Fibroblast of lung (primary cell): ENCODE data around the gene HSPA4. TPM values are rescaled to one million over a fixed set of nuclear protein-coding genes. Genes with fewer than 3 reads are reported as not detected.

Source experiments
- DNase-seq, 2 donors: peaks; one replicate each; pipeline versions ENCODE4 v3.0.0 to v3.0.0-alpha.2; 2010; ENCODE audit warnings: low read depth in 2 of 2
- H2AFZ ChIP-seq: 2 replicates; pipeline ENCODE4 v1.5.1; 2012; ENCODE audit warnings: low read length, control low read depth, inconsistent platforms
- H3K27ac ChIP-seq: 2 replicates; pipeline ENCODE4 v1.5.1; 2011; ENCODE audit warnings: low read length, control low read depth; ENCODE audit not compliant: insufficient read depth
- H3K27me3 ChIP-seq: 2 replicates; pipeline ENCODE4 v1.5.1; 2011; ENCODE audit warnings: mild to moderate bottlenecking, low read length; ENCODE audit not compliant: control insufficient read depth, insufficient read depth
- H3K36me3 ChIP-seq: 2 replicates; pipeline ENCODE4 v1.5.1; 2011; ENCODE audit warnings: low read length; ENCODE audit not compliant: control insufficient read depth, insufficient read depth
- H3K4me1 ChIP-seq: 2 replicates; pipeline ENCODE4 v1.5.1; 2011; ENCODE audit warnings: low read length; ENCODE audit not compliant: control insufficient read depth, insufficient read depth; ENCODE audit errors: extremely low read depth
- H3K4me2 ChIP-seq: 2 replicates; pipeline ENCODE4 v1.5.1; 2011; ENCODE audit warnings: low read length, control low read depth; ENCODE audit not compliant: insufficient read depth; ENCODE audit errors: extremely low read depth
- H3K4me3 ChIP-seq, 4 experiments: fragments of 200-600 bp in 1 of 4; sonication (generic) in 1 of 4; replicated peaks in 1 of 4; 2 replicates each; pipeline ENCODE4 v1.5.1; 2011 to 2016; ENCODE audit warnings: low read length in 4 of 4, low read depth in 3 of 4, mild to moderate bottlenecking in 3 of 4, control low read depth in 2 of 4, inconsistent platforms in 1 of 4, mixed read lengths in 1 of 4; ENCODE audit not compliant: insufficient read depth in 1 of 4; ENCODE audit errors: control extremely low read depth in 1 of 4
- H3K79me2 ChIP-seq: 2 replicates; pipeline ENCODE4 v1.5.1; 2012; ENCODE audit warnings: mild to moderate bottlenecking, low read length, inconsistent platforms; ENCODE audit not compliant: control insufficient read depth, insufficient read depth
- H3K9ac ChIP-seq: 2 replicates; pipeline ENCODE4 v1.5.1; 2011; ENCODE audit warnings: mild to moderate bottlenecking, low read length, control low read depth; ENCODE audit not compliant: insufficient read depth
- H3K9me3 ChIP-seq: 2 replicates; pipeline ENCODE4 v1.5.1; 2012; ENCODE audit warnings: low read depth, low read length; ENCODE audit not compliant: control insufficient read depth, insufficient read depth
- H4K20me1 ChIP-seq: 2 replicates; pipeline ENCODE4 v1.5.1; 2011; ENCODE audit warnings: low read length; ENCODE audit not compliant: control insufficient read depth, insufficient read depth; ENCODE audit errors: extremely low read depth
- EZH2 ChIP-seq: IDR thresholded peaks from 2 replicates; pipeline ENCODE4 v1.5.1; 2012; ENCODE audit warnings: low read length, control low read depth, mild to moderate bottlenecking; ENCODE audit errors: missing control alignments
- polyA plus RNA-seq, 2 donors: library from polyadenylated mRNA; depleted of rRNA in 1 of 2; stranded (reverse) in 1 of 2; unstranded in 1 of 2; fragments of >200 nt; gene quantifications; 2 replicates each; pipeline ENCODE4 v1.2.1, GENCODE V29; 2011 to 2012; ENCODE audit warnings: missing spikeins in 1 of 2
- total RNA-seq: library from RNA; depleted of rRNA; stranded (reverse); fragments of >200 nt; gene quantifications from 2 replicates; pipeline ENCODE4 v1.2.1, GENCODE V29; 2014
- TF ChIP-seq, protein P1 (sequence below), 2 donors: IDR thresholded peaks in 1 of 2; conservative IDR thresholded peaks in 1 of 2; 1 replicate in 1 of 2; 2 replicates in 1 of 2; pipeline ENCODE4 v1.5.1; 2011 to 2012; ENCODE audit warnings: low read length in 2 of 2, control low read depth in 1 of 2, inconsistent platforms in 1 of 2, low read depth in 1 of 2, mild to moderate bottlenecking in 1 of 2

HSPA4 gene
- total and polyA plus RNA-seq, 2 donors (not counting 1 experiment from before 2014, with no cell fraction given) = 89.1 to 108 TPM

DNA sequence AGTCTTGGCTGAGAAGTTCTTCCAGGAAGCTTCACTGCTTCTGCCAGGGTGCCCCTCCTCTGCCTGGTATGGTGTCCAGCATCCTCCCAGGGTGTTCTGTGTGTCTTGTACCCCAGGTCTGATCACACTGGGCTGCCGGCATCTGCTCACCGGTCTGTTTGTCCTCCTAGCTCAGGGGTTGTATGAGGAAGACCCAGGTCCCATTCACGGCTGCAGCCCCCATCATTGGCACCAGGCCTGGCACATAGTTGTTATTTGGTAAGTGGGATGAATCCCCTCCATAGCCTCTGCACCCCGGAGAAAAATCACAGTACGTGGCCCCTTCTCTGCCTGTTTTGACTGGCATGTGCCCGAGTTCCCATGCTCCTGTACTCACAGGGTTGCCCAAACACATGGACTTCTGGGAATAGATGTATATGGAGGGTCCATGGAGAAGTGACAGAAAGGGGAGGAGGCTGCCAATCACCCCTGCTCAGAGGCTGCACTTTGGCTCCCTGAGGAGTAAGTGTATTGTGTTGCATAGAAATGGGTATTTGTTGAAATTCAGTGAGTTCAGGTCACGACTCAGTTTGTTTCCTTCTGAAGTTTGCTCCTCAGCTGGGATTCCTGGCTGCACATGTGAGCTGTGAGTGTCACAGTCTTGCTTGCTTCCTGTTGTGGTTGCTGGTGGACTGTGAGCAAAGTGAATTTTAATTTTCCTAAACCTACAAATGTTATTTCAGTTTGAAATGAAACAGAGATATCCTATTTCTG lies 96.2 kb downstream of the HSPA4 start:
- Histone ChIP-seq H2AFZ (no peak overlapping the region), H4K20me1 (no peaks in the 10 kb centered on the region), H3K36me3 (no peaks in the 10 kb centered on the region), H3K9ac (no peak overlapping the region), H3K4me3 (no peak overlapping the region), H3K79me2 (no peaks in the 10 kb centered on the region), H3K4me2 (no peak overlapping the region), H3K9me3 (no peaks in the 10 kb centered on the region), H3K27me3 (no peaks in the 10 kb centered on the region), H3K27ac (no peak overlapping the region), H3K4me1 (no peaks in the 10 kb centered on the region)
- peak in 1 of 2 donors; percentile 23 for DNase-seq
- no peak for TF ChIP-seq EZH2
- TF ChIP-seq, protein P1, sequence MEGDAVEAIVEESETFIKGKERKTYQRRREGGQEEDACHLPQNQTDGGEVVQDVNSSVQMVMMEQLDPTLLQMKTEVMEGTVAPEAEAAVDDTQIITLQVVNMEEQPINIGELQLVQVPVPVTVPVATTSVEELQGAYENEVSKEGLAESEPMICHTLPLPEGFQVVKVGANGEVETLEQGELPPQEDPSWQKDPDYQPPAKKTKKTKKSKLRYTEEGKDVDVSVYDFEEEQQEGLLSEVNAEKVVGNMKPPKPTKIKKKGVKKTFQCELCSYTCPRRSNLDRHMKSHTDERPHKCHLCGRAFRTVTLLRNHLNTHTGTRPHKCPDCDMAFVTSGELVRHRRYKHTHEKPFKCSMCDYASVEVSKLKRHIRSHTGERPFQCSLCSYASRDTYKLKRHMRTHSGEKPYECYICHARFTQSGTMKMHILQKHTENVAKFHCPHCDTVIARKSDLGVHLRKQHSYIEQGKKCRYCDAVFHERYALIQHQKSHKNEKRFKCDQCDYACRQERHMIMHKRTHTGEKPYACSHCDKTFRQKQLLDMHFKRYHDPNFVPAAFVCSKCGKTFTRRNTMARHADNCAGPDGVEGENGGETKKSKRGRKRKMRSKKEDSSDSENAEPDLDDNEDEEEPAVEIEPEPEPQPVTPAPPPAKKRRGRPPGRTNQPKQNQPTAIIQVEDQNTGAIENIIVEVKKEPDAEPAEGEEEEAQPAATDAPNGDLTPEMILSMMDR (conservative IDR thresholded peaks at IDR 0.05 in 1 of 2, IDR thresholded peaks at IDR 0.05 in 1 of 2; ENCODE audit: low read depth in 1 of 2, low read length in 2 of 2) = no peak

DNA sequence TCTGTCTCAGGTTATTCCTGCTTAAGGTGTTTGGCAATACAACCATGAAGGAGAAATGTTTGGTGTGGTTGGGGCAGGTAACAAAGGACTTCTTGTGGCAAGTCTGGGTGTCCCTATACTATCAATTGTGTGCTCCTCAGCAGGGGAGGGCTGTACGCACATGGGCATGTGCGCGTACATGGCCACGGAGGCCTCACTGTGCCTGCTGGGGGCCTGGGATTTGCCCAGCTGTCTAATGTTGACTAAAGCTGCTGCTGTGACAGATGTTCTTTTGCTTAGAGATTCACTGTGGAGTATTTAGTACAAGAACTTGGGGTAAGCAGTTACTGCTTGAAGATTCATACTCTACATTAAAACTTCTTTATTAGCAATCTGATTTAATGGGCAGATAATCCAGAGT lies 97.5 kb downstream of the HSPA4 start:
- Histone ChIP-seq H3K79me2 (no peaks in the 10 kb centered on the region), H3K9ac (no peak overlapping the region), H3K9me3 (no peaks in the 10 kb centered on the region), H3K4me2 (no peak overlapping the region), H4K20me1 (no peaks in the 10 kb centered on the region), H2AFZ (no peak overlapping the region), H3K4me1 (no peaks in the 10 kb centered on the region), H3K27me3 (no peaks in the 10 kb centered on the region), H3K36me3 (no peaks in the 10 kb centered on the region), H3K4me3 (no peak overlapping the region), H3K27ac (no peak overlapping the region)
- TF ChIP-seq EZH2 = no peak
- no peak for DNase-seq

DNA sequence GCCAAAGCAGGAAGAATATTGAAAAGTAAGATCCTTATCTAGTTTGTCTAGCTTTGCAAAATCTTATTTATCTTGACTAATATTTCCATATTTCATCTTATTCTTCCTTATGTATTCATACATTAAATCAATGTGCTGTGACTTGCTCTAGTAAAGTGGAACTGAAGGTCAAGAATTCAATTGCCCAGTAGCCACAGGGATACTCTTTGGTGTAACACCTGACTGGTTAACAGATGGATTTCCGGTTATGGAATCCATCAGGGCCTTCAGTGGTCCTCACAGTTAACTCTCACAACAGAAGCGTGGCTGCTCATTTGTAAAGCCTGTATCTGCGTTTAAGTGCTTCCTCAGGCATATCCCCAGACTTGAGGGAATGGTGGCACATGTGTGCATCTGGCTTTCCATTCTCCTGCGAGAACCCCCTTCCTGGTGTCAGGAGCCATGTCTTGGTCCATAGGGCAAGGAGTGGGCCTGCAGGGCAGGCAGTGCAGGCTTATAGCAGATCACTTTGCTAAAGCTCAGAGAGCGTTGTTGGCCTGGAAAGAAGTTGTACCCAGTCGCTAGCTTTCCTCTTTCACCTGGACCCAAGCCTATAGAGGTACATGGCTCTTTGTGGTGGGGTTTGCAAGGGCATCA lies 99.2 kb downstream of the HSPA4 start:
- no peak for DNase-seq
- H3K79me2 ChIP-seq = no peaks in the 10 kb centered on the region
- no peaks in the 10 kb centered on the region for H3K9me3 ChIP-seq
- TF ChIP-seq, protein P1 (conservative IDR thresholded peaks at IDR 0.05 in 1 of 2, IDR thresholded peaks at IDR 0.05 in 1 of 2; ENCODE audit: low read depth in 1 of 2, low read length in 2 of 2) = no peak
- no peak for TF ChIP-seq EZH2
- no peak overlapping the region for H3K4me3 ChIP-seq
- H3K4me2 ChIP-seq = no peak overlapping the region
- no peaks in the 10 kb centered on the region for H3K27me3 ChIP-seq
- H2AFZ ChIP-seq = no peak overlapping the region
- H3K27ac ChIP-seq = no peak overlapping the region
- H3K9ac ChIP-seq = no peak overlapping the region
- no peaks in the 10 kb centered on the region for H4K20me1 ChIP-seq
- no peaks in the 10 kb centered on the region for H3K36me3 ChIP-seq
- H3K4me1 ChIP-seq = no peaks in the 10 kb centered on the region
